HepG2 (cell line): ENCODE results near the gene HES6. TPM values are rescaled to one million over a fixed set of nuclear protein-coding genes. Genes with fewer than 3 reads are reported as not detected.

Experiments used
- ARID2 ChIP-seq: sonication (generic); formaldehyde crosslinking; IDR thresholded peaks from 2 replicates; pipeline ENCODE4 v1.8.1; 2022; ENCODE audit warnings: mild to moderate bottlenecking, missing genetic modification reagents, borderline replicate concordance
- CC2D1A ChIP-seq: sonication (generic); formaldehyde crosslinking; IDR thresholded peaks from 2 replicates; pipeline ENCODE4 v1.8.1; 2023; ENCODE audit warnings: mild to moderate bottlenecking, missing genetic modification reagents
- FOXA3 ChIP-seq: IDR thresholded peaks from 2 replicates; pipeline ENCODE4 v1.6.1; 2016; ENCODE audit warnings: missing genetic modification reagents, missing compliant biosample characterization
- MBD4 ChIP-seq: IDR thresholded peaks from 2 replicates; pipeline ENCODE4 v1.6.1; 2012; ENCODE audit warnings: low read length, inconsistent platforms, borderline replicate concordance
- REXO4 ChIP-seq: sonication (generic); formaldehyde crosslinking; IDR thresholded peaks from 2 replicates; pipeline ENCODE4 v1.8.0; 2022; ENCODE audit warnings: missing genetic modification reagents, mild to moderate bottlenecking, borderline replicate concordance
- TARDBP ChIP-seq: sonication (generic); formaldehyde crosslinking; IDR thresholded peaks from 2 replicates; pipeline ENCODE4 v1.8.0; 2022; ENCODE audit warnings: mild to moderate bottlenecking, missing genetic modification reagents
- ZNF331 ChIP-seq: sonication (generic); formaldehyde crosslinking; IDR thresholded peaks from 2 replicates; pipeline ENCODE4 v1.4.0; 2020; ENCODE audit warnings: missing genetic modification reagents
- ZNF615 ChIP-seq: sonication (generic); formaldehyde crosslinking; IDR thresholded peaks from 2 replicates; pipeline ENCODE4 v1.5.0; 2020; ENCODE audit warnings: mild to moderate bottlenecking, missing genetic modification reagents, borderline replicate concordance
- ZNF83 ChIP-seq: sonication (generic); formaldehyde crosslinking; IDR thresholded peaks from 2 replicates; pipeline ENCODE4 v1.4.0; 2020; ENCODE audit warnings: missing genetic modification reagents, mild to moderate bottlenecking, borderline replicate concordance
- polyA plus RNA-seq, 8 experiments: library from polyadenylated mRNA; depleted of rRNA in 3 of 8; stranded (reverse) in 7 of 8; unstranded in 1 of 8; fragments of >200 nt; fragmentation: Illumina TruSeq in 4 of 8; extraction: Trizol in 4 of 8; gene quantifications; 2 replicates each; pipeline versions ENCODE4 v1.2.1 to v1.2.3, GENCODE V29; 2011 to 2016; ENCODE audit warnings: low read depth in 4 of 8, missing spikeins in 1 of 8, mixed read lengths in 1 of 8; ENCODE audit not compliant: insufficient read depth in 1 of 8
- total RNA-seq, 5 experiments: library from RNA; depleted of rRNA; stranded (reverse); fragments of >200 nt; fragmentation: Illumina TruSeq; extraction: Trizol; gene quantifications; 2 replicates each; pipeline ENCODE4 v1.2.3, GENCODE V29; 2016; ENCODE audit warnings: low read depth in 1 of 5
- TF ChIP-seq, protein P1 (sequence below), 2 experiments: fragments of 450-650 bp in 1 of 2; sonication (generic) in 1 of 2; formaldehyde crosslinking in 1 of 2; IDR thresholded peaks; 2 replicates each; pipeline versions ENCODE4 v1.6.1 to v1.8.0; 2016 to 2022; ENCODE audit warnings: antibody characterized with exemption in 1 of 2, mild to moderate bottlenecking in 1 of 2, missing genetic modification reagents in 1 of 2
- TF ChIP-seq, protein P2 (sequence below): sonication (generic); formaldehyde crosslinking; IDR thresholded peaks from 2 replicates; pipeline ENCODE4 v1.4.0; 2020; ENCODE audit warnings: missing genetic modification reagents, borderline replicate concordance
- TF ChIP-seq, protein P3 (sequence below): sonication (generic); formaldehyde crosslinking; IDR thresholded peaks from 2 replicates; pipeline ENCODE4 v1.5.0; 2020; ENCODE audit warnings: mild to moderate bottlenecking, missing genetic modification reagents, borderline replicate concordance

HES6 gene
- total and polyA plus RNA-seq, 2 of the 13 experiments (the other 11 are each of a cell fraction or from before 2014, with no cell fraction given), result 19.5 to 82.8 TPM

DNA sequence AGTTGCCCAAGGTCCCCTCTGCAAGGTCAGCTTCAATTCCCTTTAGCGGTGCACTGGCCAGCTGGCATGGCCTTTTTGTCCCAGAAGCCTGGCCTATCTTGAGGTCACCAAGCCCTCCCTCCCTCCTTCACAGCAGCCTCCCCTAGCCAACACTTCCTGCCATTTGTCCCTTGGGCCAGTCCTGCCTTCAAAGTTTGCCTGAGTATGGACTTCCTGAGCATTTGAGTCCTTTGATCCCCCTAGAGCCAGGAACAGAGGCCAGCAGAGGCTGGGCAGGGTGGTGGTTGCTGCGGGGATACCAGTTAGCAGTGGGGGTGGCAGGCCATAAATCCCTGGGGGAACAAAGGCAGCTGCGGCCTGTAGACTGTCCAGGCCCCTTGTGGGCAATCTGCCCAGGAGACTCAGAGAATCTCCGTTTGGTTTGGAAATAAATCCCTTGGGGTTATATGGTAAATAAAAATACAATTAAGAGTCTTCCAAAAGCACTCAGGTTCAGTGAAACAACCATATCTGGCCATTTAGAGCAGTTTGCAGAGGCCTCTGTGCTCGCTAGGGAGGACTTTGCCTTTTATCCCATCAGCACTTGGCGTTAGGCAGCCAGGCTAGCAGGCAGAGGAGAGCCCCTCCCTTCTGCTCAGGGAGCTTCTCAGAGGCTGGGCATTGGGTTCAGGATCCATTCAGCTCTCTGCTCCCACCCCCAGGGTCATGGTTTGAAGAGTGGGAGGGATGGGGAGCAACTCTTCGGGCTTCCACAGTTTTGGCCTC is 3.1 kb upstream of the HES6 start (continued):
- TF ChIP-seq ARID2 (CRISPR knock-in tag), result no peak
- TF ChIP-seq REXO4 (CRISPR knock-in tag), result no peak
- no peak for TF ChIP-seq ZNF615 (CRISPR knock-in tag)
- TF ChIP-seq TARDBP (CRISPR knock-in tag), result no peak; the same call in 1 of the 2 replicates
- no peak for TF ChIP-seq MBD4
- no peak for TF ChIP-seq ZNF331 (CRISPR knock-in tag)
- TF ChIP-seq CC2D1A (CRISPR knock-in tag), result no peak
- TF ChIP-seq, protein P1, sequence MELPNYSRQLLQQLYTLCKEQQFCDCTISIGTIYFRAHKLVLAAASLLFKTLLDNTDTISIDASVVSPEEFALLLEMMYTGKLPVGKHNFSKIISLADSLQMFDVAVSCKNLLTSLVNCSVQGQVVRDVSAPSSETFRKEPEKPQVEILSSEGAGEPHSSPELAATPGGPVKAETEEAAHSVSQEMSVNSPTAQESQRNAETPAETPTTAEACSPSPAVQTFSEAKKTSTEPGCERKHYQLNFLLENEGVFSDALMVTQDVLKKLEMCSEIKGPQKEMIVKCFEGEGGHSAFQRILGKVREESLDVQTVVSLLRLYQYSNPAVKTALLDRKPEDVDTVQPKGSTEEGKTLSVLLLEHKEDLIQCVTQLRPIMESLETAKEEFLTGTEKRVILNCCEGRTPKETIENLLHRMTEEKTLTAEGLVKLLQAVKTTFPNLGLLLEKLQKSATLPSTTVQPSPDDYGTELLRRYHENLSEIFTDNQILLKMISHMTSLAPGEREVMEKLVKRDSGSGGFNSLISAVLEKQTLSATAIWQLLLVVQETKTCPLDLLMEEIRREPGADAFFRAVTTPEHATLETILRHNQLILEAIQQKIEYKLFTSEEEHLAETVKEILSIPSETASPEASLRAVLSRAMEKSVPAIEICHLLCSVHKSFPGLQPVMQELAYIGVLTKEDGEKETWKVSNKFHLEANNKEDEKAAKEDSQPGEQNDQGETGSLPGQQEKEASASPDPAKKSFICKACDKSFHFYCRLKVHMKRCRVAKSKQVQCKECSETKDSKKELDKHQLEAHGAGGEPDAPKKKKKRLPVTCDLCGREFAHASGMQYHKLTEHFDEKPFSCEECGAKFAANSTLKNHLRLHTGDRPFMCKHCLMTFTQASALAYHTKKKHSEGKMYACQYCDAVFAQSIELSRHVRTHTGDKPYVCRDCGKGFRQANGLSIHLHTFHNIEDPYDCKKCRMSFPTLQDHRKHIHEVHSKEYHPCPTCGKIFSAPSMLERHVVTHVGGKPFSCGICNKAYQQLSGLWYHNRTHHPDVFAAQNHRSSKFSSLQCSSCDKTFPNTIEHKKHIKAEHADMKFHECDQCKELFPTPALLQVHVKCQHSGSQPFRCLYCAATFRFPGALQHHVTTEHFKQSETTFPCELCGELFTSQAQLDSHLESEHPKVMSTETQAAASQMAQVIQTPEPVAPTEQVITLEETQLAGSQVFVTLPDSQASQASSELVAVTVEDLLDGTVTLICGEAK (IDR thresholded peaks at IDR 0.05), result no peak
- TF ChIP-seq, protein P1 (CRISPR knock-in tag; IDR thresholded peaks at IDR 0.05), result 0 out of 2 replicates have a peak, but pooled peaks have one; percentile 11
- TF ChIP-seq, protein P2, sequence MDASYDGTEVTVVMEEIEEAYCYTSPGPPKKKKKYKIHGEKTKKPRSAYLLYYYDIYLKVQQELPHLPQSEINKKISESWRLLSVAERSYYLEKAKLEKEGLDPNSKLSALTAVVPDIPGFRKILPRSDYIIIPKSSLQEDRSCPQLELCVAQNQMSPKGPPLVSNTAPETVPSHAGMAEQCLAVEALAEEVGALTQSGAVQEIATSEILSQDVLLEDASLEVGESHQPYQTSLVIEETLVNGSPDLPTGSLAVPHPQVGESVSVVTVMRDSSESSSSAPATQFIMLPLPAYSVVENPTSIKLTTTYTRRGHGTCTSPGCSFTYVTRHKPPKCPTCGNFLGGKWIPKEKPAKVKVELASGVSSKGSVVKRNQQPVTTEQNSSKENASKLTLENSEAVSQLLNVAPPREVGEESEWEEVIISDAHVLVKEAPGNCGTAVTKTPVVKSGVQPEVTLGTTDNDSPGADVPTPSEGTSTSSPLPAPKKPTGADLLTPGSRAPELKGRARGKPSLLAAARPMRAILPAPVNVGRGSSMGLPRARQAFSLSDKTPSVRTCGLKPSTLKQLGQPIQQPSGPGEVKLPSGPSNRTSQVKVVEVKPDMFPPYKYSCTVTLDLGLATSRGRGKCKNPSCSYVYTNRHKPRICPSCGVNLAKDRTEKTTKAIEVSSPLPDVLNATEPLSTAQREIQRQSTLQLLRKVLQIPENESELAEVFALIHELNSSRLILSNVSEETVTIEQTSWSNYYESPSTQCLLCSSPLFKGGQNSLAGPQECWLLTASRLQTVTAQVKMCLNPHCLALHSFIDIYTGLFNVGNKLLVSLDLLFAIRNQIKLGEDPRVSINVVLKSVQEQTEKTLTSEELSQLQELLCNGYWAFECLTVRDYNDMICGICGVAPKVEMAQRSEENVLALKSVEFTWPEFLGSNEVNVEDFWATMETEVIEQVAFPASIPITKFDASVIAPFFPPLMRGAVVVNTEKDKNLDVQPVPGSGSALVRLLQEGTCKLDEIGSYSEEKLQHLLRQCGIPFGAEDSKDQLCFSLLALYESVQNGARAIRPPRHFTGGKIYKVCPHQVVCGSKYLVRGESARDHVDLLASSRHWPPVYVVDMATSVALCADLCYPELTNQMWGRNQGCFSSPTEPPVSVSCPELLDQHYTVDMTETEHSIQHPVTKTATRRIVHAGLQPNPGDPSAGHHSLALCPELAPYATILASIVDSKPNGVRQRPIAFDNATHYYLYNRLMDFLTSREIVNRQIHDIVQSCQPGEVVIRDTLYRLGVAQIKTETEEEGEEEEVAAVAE, result no peak
- TF ChIP-seq, protein P3, sequence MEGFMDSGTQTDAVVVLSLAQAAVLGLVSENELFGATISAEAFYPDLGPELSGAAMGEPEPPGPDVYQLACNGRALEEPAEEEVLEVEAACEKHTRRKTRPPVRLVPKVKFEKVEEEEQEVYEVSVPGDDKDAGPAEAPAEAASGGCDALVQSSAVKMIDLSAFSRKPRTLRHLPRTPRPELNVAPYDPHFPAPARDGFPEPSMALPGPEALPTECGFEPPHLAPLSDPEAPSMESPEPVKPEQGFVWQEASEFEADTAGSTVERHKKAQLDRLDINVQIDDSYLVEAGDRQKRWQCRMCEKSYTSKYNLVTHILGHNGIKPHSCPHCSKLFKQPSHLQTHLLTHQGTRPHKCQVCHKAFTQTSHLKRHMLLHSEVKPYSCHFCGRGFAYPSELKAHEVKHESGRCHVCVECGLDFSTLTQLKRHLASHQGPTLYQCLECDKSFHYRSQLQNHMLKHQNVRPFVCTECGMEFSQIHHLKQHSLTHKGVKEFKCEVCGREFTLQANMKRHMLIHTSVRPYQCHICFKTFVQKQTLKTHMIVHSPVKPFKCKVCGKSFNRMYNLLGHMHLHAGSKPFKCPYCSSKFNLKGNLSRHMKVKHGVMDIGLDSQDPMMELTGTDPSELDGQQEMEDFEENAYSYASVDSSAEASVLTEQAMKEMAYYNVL (CRISPR knock-in tag), result no peak
- no peak for TF ChIP-seq ZNF83 (CRISPR knock-in tag)
- no peak for TF ChIP-seq FOXA3 (CRISPR knock-in tag)
